GM06990 (cell line): ENCODE data around the gene NUP210L.

Source experiments
- DNase-seq: peaks from one replicate; pipeline ENCODE4 v3.0.0-alpha.2; 2011; ENCODE audit not compliant: insufficient read length; ENCODE audit errors: extremely low read depth
- H3K27me3 ChIP-seq: replicated peaks from 2 replicates; pipeline ENCODE4 v1.6.0; 2011; ENCODE audit warnings: low read length; ENCODE audit not compliant: control insufficient read depth, insufficient read depth
- H3K36me3 ChIP-seq: 2 replicates; pipeline ENCODE4 v1.5.1; 2011; ENCODE audit warnings: low read length; ENCODE audit not compliant: control insufficient read depth, insufficient read depth
- H3K4me3 ChIP-seq: replicated peaks from 2 replicates; pipeline ENCODE4 v1.5.1; 2011; ENCODE audit warnings: low read depth, mild to moderate bottlenecking, control low read depth, low read length
- CTCF ChIP-seq: IDR thresholded peaks from 2 replicates; pipeline ENCODE4 v1.5.1; 2011; ENCODE audit warnings: low read length, control low read depth, mild to moderate bottlenecking, inconsistent platforms; ENCODE audit not compliant: insufficient read depth, poor library complexity, severe bottlenecking

NUP210L gene

GRCh38 chr1:153963030-153963849, 191.6 kb downstream of the NUP210L start, which contains the start of gene SLC39A1:
SLC39A1 (minus strand) TSS chr1:153963537; CDS start chr1:153962715, 822 bp downstream.
- no peak for TF ChIP-seq CTCF
- Histone ChIP-seq H3K4me3 (peak within 1 kb of the TSS; percentile 81), H3K27me3 (no peaks in the 10 kb centered on the region), H3K36me3 (peaks cover 6% of the 10 kb centered on the region)
- DNase-seq, result peak; percentile 94

- Histone ChIP-seq H3K36me3 (peaks cover 6% of the 10 kb centered on the region), H3K4me3 (peak overlapping the region; percentile 81), H3K27me3 (no peaks in the 10 kb centered on the region)
- no peak for TF ChIP-seq CTCF
- DNase-seq, result no peak
These were observed 192.5 kb downstream of the NUP210L start for GRCh38 chr1:153962088-153963029.

GRCh38 chr1:153961421-153961820, 193.5 kb downstream of the NUP210L start:
- no peak for DNase-seq
- peak overlapping the region; percentile 81 for H3K4me3 ChIP-seq
- no peaks in the 10 kb centered on the region for H3K27me3 ChIP-seq
- no peak for TF ChIP-seq CTCF
- peaks cover 6% of the 10 kb centered on the region for H3K36me3 ChIP-seq

DNA sequence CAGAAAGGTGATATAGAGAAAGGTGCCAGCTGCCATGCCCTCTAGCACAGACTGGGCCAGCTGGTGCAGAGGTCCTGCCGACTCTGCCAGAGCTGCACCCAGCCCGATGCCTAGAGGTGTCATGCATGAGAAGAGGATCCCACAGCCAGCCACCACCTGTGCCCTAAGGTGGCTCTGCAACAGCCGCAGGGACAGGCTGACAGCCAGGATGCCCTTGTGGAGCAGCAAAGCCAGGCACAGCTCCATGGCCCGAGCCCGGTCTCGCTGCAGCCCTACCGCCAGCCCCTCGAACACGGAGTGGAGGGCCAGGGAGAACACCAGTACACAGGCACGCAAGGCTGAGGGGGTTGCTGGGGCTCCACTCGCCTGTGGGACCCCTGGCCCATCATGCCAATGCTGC, 194.7 kb downstream of the NUP210L start:
- Histone ChIP-seq H3K4me3 (no peak overlapping the region), H3K27me3 (no peaks in the 10 kb centered on the region), H3K36me3 (peaks cover 9% of the 10 kb centered on the region)
- DNase-seq, result no peak
- TF ChIP-seq CTCF, result no peak

DNA sequence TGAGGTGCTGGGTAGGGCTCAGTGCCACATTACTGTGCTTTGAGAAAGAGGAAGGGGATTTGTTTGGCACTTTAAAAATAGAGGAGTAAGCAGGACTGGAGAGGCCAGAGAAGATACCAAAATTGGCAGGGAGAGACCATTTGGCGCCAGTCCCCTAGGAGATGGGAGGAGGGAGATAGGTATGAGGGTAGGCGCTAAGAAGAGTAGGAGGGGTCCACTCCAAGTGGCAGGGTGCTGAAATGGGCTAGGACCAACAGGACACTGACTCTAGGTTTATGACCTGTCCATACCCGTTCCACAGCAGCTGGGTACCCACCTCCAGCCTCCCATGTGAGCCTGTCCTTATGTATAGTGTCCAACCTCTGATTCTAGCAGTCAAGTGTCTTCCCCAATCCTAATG, 195.4 kb downstream of the NUP210L start:
- Histone ChIP-seq H3K27me3 (no peaks in the 10 kb centered on the region), H3K36me3 (peaks cover 13% of the 10 kb centered on the region), H3K4me3 (no peak overlapping the region)
- no peak for TF ChIP-seq CTCF
- no peak for DNase-seq
